Retinal pigment epithelial cell (primary cell): Measurements from ENCODE around the gene MAL.

ENCODE experiments used
- DNase-seq: peaks from one replicate; pipeline ENCODE4 v3.0.0-alpha.2; 2010; ENCODE audit warnings: low read depth
- H3K4me3 ChIP-seq: 2 replicates; pipeline ENCODE4 v1.5.1; 2011; ENCODE audit warnings: mild to moderate bottlenecking, low read length, control low read depth, moderate library complexity
- TF ChIP-seq, protein P1 (sequence below): conservative IDR thresholded peaks from 2 replicates; pipeline ENCODE4 v1.5.1; 2011; ENCODE audit warnings: low read depth, low read length, control low read depth, inconsistent platforms

Gene MAL

GRCh38 chr2:95025406-95026319, at the start of gene MAL:
Gene MAL (plus strand): TSS chr2:95025708. CDS start chr2:95025793, 85 bp downstream.
- TF ChIP-seq, protein P1, sequence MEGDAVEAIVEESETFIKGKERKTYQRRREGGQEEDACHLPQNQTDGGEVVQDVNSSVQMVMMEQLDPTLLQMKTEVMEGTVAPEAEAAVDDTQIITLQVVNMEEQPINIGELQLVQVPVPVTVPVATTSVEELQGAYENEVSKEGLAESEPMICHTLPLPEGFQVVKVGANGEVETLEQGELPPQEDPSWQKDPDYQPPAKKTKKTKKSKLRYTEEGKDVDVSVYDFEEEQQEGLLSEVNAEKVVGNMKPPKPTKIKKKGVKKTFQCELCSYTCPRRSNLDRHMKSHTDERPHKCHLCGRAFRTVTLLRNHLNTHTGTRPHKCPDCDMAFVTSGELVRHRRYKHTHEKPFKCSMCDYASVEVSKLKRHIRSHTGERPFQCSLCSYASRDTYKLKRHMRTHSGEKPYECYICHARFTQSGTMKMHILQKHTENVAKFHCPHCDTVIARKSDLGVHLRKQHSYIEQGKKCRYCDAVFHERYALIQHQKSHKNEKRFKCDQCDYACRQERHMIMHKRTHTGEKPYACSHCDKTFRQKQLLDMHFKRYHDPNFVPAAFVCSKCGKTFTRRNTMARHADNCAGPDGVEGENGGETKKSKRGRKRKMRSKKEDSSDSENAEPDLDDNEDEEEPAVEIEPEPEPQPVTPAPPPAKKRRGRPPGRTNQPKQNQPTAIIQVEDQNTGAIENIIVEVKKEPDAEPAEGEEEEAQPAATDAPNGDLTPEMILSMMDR, result no peak
- peak within 1 kb of the TSS; percentile 41 for H3K4me3 ChIP-seq
- DNase-seq, result no peak

DNA sequence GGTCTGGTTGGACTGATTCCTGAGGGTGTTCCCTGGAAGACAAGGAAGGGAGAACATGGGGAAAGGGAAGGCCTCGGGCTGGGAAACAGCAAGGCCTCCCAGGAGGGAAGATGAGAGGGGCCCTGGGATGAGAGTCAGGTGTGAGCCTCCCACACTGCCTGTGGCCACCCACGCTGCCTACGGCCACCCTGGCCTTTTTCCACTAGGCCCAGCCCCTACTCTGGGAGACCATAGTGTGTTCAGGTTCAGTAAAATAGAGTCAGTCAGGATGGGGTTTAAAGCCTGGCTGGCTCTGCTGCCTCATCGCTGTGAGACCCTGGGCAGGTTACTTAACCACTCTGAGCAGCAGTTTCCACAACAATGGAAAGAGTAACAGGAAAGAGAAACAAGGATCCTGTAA, 47.7 kb upstream of the MAL start:
- no peak for DNase-seq
- TF ChIP-seq, protein P1, result no peak
- no peak overlapping the region for H3K4me3 ChIP-seq

DNA sequence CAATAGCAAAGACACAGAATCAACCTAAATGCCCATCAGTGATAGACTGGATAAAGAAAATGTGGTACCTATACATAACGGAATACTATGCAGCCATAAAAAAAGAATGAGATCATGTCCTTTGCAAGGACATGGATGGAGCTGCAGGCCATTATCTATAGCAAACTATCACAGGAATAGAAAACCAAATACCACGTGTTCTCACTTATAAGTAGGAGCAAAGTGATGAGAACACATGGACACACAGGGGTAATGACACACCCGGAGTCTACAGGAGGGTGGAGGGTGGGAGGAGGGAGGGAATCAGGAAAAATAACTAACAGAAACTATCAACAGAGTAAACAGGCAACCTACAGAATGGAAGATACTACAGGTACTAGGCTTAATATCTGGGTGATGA, 46.6 kb upstream of the MAL start:
- TF ChIP-seq, protein P1, result no peak
- no peak for DNase-seq
- H3K4me3 ChIP-seq, result no peak overlapping the region

- TF ChIP-seq, protein P1, result no peak
- DNase-seq, result no peak
- H3K4me3 ChIP-seq, result no peak overlapping the region
Observed at GRCh38 chr2:94979406-94980375, 45.8 kb upstream of the MAL start.

- TF ChIP-seq, protein P1, result no peak
- no peak overlapping the region for H3K4me3 ChIP-seq
- no peak for DNase-seq
Observed at GRCh38 chr2:94980406-94980805, 45.1 kb upstream of the MAL start.

DNA sequence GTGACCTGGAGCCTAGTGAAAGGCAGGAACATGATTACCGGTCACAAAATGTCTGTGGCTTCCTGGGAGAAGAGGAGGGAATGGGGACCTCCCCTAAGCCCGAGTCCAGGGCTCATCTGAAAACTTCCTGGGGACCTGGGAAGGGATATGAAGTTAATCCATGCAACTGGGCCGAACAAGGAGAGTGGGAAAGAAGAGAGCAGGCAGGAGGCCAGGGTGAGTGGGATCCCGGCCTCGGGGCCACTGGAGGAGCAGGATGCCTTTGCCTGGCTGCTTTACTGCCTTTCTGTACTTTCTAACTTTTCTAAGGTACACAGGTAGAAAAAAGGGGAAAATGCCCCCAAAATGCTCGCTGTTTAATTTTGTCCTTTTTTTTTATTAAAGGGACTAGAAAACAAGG, 43.4 kb upstream of the MAL start:
- H3K4me3 ChIP-seq, result no peak overlapping the region
- no peak for DNase-seq
- TF ChIP-seq, protein P1, result no peak
